ENCODE results near the gene SGPL1. TPM values are rescaled to one million over a fixed set of nuclear protein-coding genes. Genes with fewer than 3 reads are reported as not detected.
A peak's percentile ranks its signal among the peaks of the same experiment; 100 is the strongest.

Gene SGPL1
- total RNA-seq, 1 donor from 2014 or later: 51.5 TPM

- DNase-seq (ENCODE audit: low spot score): peak; percentile 85
- peaks cover 47% of the 10 kb centered on the region for H3K79me2 ChIP-seq (ENCODE audit: low read depth)
- peak overlapping the region; percentile 90 for H3K27ac ChIP-seq
- peak overlapping the region; percentile 72 for H3K4me2 ChIP-seq
- H3K36me3 ChIP-seq: no peaks in the 10 kb centered on the region
- no peaks in the 10 kb centered on the region for H3K9me3 ChIP-seq (ENCODE audit: low read depth)
- Mint-ChIP-seq H3K9me3 (no peaks in the 10 kb centered on the region), H3K4me1 (peaks cover 21% of the 10 kb centered on the region), H3K27me3 (ENCODE audit: insufficient read depth, low read depth) (peaks cover 6% of the 10 kb centered on the region), H3K4me3 (peak overlapping the region; percentile 94), H3K36me3 (peaks cover 19% of the 10 kb centered on the region), H3K27ac (peak overlapping the region; percentile 97)
- peaks cover 7% of the 10 kb centered on the region for H3K4me1 ChIP-seq
- TF ChIP-seq EZH2phosphoT487 (IDR thresholded peaks at IDR 0.05): no peak
- no peak for TF ChIP-seq EZH2 (IDR thresholded peaks at IDR 0.05)
- TF ChIP-seq CTCF (IDR thresholded peaks at IDR 0.05): no peak
- H3K4me3 ChIP-seq: peak overlapping the region; percentile 82
- peaks cover 8% of the 10 kb centered on the region for H3F3A ChIP-seq (ENCODE audit: low read depth)
- no peaks in the 10 kb centered on the region for H3K27me3 ChIP-seq
- peak overlapping the region; percentile 30 for H3K9ac ChIP-seq
- peak overlapping the region; percentile 84 for H2AFZ ChIP-seq (replicated peaks)
- H4K20me1 ChIP-seq (ENCODE audit: low read depth): peaks cover 39% of the 10 kb centered on the region
These were observed 609 bp downstream of the SGPL1 start for GRCh38 chr10:70816220-70816894.

GRCh38 chr10:70820976-70821750 lies 5.4 kb downstream of the SGPL1 start:
- H3K36me3 ChIP-seq: no peaks in the 10 kb centered on the region
- Mint-ChIP-seq H3K4me3 (no peak overlapping the region), H3K27ac (peak overlapping the region; percentile 33), H3K36me3 (peaks cover 33% of the 10 kb centered on the region), H3K27me3 (ENCODE audit: insufficient read depth, low read depth) (peaks cover 6% of the 10 kb centered on the region), H3K4me1 (peaks cover 12% of the 10 kb centered on the region), H3K9me3 (no peaks in the 10 kb centered on the region)
- TF ChIP-seq EZH2phosphoT487 (IDR thresholded peaks at IDR 0.05): no peak
- no peak for TF ChIP-seq EZH2 (IDR thresholded peaks at IDR 0.05)
- TF ChIP-seq CTCF (IDR thresholded peaks at IDR 0.05): peak; percentile 29
- DNase-seq (ENCODE audit: low spot score): peak; percentile 14
- H3K79me2 ChIP-seq (ENCODE audit: low read depth): peaks cover 76% of the 10 kb centered on the region
- H4K20me1 ChIP-seq (ENCODE audit: low read depth): peaks cover 47% of the 10 kb centered on the region
- no peak overlapping the region for H3K9ac ChIP-seq
- H3K4me3 ChIP-seq: no peak overlapping the region
- H2AFZ ChIP-seq (replicated peaks): no peak overlapping the region
- no peak overlapping the region for H3K4me2 ChIP-seq
- peaks cover 7% of the 10 kb centered on the region for H3K4me1 ChIP-seq
- H3F3A ChIP-seq (ENCODE audit: low read depth): peaks cover 8% of the 10 kb centered on the region
- H3K27me3 ChIP-seq: no peaks in the 10 kb centered on the region
- no peak overlapping the region for H3K27ac ChIP-seq
- H3K9me3 ChIP-seq (ENCODE audit: low read depth): no peaks in the 10 kb centered on the region

GRCh38 chr10:70822076-70822820 lies 6.5 kb downstream of the SGPL1 start:
- H3F3A ChIP-seq (ENCODE audit: low read depth): no peaks in the 10 kb centered on the region
- no peak overlapping the region for H3K9ac ChIP-seq
- Mint-ChIP-seq H3K27ac (no peak overlapping the region), H3K36me3 (peaks cover 35% of the 10 kb centered on the region), H3K27me3 (ENCODE audit: insufficient read depth, low read depth) (peaks cover 3% of the 10 kb centered on the region), H3K9me3 (no peaks in the 10 kb centered on the region), H3K4me1 (peaks cover 7% of the 10 kb centered on the region), H3K4me3 (no peak overlapping the region)
- peaks cover 42% of the 10 kb centered on the region for H4K20me1 ChIP-seq (ENCODE audit: low read depth)
- H3K4me2 ChIP-seq: no peak overlapping the region
- H3K79me2 ChIP-seq (ENCODE audit: low read depth): peaks cover 81% of the 10 kb centered on the region
- H3K4me3 ChIP-seq: no peak overlapping the region
- H3K27me3 ChIP-seq: no peaks in the 10 kb centered on the region
- H3K36me3 ChIP-seq: peaks cover 4% of the 10 kb centered on the region
- peak overlapping the region; percentile 23 for H3K27ac ChIP-seq
- H3K4me1 ChIP-seq: peaks cover 5% of the 10 kb centered on the region
- no peak overlapping the region for H2AFZ ChIP-seq (replicated peaks)
- H3K9me3 ChIP-seq (ENCODE audit: low read depth): no peaks in the 10 kb centered on the region
- no peak for DNase-seq (ENCODE audit: low spot score)
- TF ChIP-seq CTCF (IDR thresholded peaks at IDR 0.05): no peak
- TF ChIP-seq EZH2 (IDR thresholded peaks at IDR 0.05): no peak
- TF ChIP-seq EZH2phosphoT487 (IDR thresholded peaks at IDR 0.05): no peak

Data from neural progenitor cell (in vitro differentiated cells).